HFFc6 (cell line): Measurements from ENCODE around the gene MTMR10. TPM values are rescaled to one million over a fixed set of nuclear protein-coding genes. Genes with fewer than 3 reads are reported as not detected.

Source experiments
- DNase-seq: peaks from one replicate; pipeline ENCODE4 v3.0.0-alpha.2; 2018
- H3K27ac Mint-ChIP-seq: 2 replicates; pipeline ENCODE4 v1.8.0; 2020; ENCODE audit warnings: mild to moderate bottlenecking, mixed read lengths
- H3K27me3 Mint-ChIP-seq: 2 replicates; pipeline ENCODE4 v1.8.0; 2021; ENCODE audit warnings: mild to moderate bottlenecking, moderate library complexity, mixed read lengths; ENCODE audit not compliant: insufficient read depth
- H3K36me3 Mint-ChIP-seq: 2 replicates; pipeline ENCODE4 v1.8.0; 2021; ENCODE audit warnings: low read depth, mixed read lengths
- H3K4me1 Mint-ChIP-seq: 2 replicates; pipeline ENCODE4 v1.8.0; 2020; ENCODE audit warnings: low read depth, mixed read lengths
- H3K4me3 Mint-ChIP-seq: 2 replicates; pipeline ENCODE4 v1.8.0; 2020; ENCODE audit warnings: mild to moderate bottlenecking, moderate library complexity, mixed read lengths
- H3K9me3 Mint-ChIP-seq: 2 replicates; pipeline ENCODE4 v1.8.0; 2020; ENCODE audit warnings: mild to moderate bottlenecking, mixed read lengths
- total RNA-seq, 6 experiments: library from RNA; stranded (reverse); fragmentation: NEBNext Ultra II Directional; extraction: Animal tissue kit (Norgen Biotek cat#: 25700); gene quantifications; 2 replicates in 1 of 6; 3 replicates in 5 of 6; pipeline ENCODE4 v1.2.3, GENCODE V29; 2021
- TF ChIP-seq, protein P1 (sequence below): fragments of 200-600 bp; sonication (generic); IDR thresholded peaks from 2 replicates; pipeline ENCODE4 v1.5.0; 2021; ENCODE audit warnings: antibody characterized with exemption, mild to moderate bottlenecking

Gene MTMR10
- total RNA-seq, 6 experiments from 2014 or later = 25.4 to 44.5 (median 41.5) TPM

DNA sequence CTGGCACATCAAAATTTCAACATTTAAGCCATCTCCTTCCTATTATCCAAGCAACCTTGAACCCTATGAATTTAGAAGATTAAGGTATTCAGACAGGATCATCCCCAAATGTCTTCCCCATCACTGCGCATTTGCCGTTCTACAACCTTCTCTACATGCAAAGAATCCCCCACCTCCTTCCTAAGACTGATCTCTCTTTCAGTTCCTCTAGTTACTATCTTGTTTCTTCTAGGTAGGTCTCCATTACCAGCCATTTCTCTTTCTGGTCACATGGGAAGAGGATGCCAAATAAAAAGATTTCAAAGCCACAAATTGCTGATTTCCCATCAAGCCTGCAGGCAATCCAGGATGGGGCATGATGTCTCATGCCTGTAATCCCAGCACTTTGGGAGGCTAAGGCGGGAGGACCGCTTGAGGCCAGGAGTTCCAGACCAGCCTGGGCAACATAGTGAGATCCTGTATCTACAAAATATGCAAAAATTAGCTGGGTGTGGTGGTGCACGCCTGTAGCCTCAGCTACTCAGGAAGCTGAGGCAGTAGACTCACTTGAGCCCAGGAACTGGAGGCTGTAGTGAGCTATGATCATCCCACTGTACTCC, 29.7 kb upstream of the MTMR10 start:
- TF ChIP-seq, protein P1, sequence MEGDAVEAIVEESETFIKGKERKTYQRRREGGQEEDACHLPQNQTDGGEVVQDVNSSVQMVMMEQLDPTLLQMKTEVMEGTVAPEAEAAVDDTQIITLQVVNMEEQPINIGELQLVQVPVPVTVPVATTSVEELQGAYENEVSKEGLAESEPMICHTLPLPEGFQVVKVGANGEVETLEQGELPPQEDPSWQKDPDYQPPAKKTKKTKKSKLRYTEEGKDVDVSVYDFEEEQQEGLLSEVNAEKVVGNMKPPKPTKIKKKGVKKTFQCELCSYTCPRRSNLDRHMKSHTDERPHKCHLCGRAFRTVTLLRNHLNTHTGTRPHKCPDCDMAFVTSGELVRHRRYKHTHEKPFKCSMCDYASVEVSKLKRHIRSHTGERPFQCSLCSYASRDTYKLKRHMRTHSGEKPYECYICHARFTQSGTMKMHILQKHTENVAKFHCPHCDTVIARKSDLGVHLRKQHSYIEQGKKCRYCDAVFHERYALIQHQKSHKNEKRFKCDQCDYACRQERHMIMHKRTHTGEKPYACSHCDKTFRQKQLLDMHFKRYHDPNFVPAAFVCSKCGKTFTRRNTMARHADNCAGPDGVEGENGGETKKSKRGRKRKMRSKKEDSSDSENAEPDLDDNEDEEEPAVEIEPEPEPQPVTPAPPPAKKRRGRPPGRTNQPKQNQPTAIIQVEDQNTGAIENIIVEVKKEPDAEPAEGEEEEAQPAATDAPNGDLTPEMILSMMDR = no peak
- no peaks in the 10 kb centered on the region for H3K36me3 Mint-ChIP-seq

GRCh38 chr15:31020542-31020941, 29.1 kb upstream of the MTMR10 start:
- TF ChIP-seq, protein P1 = no peak
- peaks cover 71% of the 10 kb centered on the region for H3K4me1 Mint-ChIP-seq
- H3K4me3 Mint-ChIP-seq = no peak overlapping the region
- H3K27me3 Mint-ChIP-seq = no peaks in the 10 kb centered on the region; the same call in 1 of the 2 replicates
- H3K27ac Mint-ChIP-seq = no peak overlapping the region
- no peaks in the 10 kb centered on the region for H3K9me3 Mint-ChIP-seq
- DNase-seq = no peak
- no peaks in the 10 kb centered on the region for H3K36me3 Mint-ChIP-seq

More for the DNA sequence above, 29.7 kb upstream of the MTMR10 start:
- Mint-ChIP-seq H3K27ac (no peak overlapping the region), H3K27me3 (no peaks in the 10 kb centered on the region; the same call in 1 of the 2 replicates), H3K9me3 (no peaks in the 10 kb centered on the region), H3K4me1 (peaks cover 68% of the 10 kb centered on the region), H3K4me3 (no peak overlapping the region)
- no peak for DNase-seq

- Mint-ChIP-seq H3K36me3 (no peaks in the 10 kb centered on the region), H3K27me3 (no peaks in the 10 kb centered on the region; the same call in 1 of the 2 replicates), H3K9me3 (no peaks in the 10 kb centered on the region), H3K4me3 (no peak overlapping the region), H3K4me1 (peaks cover 70% of the 10 kb centered on the region), H3K27ac (no peak overlapping the region)
- TF ChIP-seq, protein P1 = no peak
- no peak for DNase-seq
Measured at GRCh38 chr15:31019986-31020385, 28.6 kb upstream of the MTMR10 start.

DNA sequence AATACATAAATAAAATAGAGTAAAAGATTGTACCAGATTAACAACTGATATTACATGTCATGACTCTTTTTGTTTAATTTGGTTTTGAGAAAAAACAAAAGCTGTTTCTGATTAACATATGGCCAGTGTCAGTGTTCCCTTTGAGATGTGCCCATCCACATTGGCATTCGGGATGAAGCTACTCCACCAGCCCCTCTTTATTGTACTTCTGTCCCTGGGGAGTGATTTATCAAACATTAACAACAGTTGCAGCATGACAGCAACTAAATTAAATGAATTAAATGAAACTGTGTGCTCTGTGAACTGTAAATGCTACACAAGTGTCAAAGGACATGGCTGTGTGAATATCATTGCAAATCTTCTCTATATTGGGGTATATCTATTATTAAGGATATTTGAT, 25.9 kb upstream of the MTMR10 start:
- Mint-ChIP-seq H3K27me3 (no peaks in the 10 kb centered on the region; the same call in 1 of the 2 replicates), H3K9me3 (peaks cover 14% of the 10 kb centered on the region), H3K27ac (peak overlapping the region; percentile 82), H3K4me3 (no peak overlapping the region), H3K36me3 (peaks cover 15% of the 10 kb centered on the region), H3K4me1 (peaks cover 63% of the 10 kb centered on the region)
- no peak for DNase-seq
- TF ChIP-seq, protein P1 = no peak

GRCh38 chr15:31016446-31016915, 25.1 kb upstream of the MTMR10 start:
- Mint-ChIP-seq H3K27me3 (no peaks in the 10 kb centered on the region; the same call in 1 of the 2 replicates), H3K4me1 (peaks cover 63% of the 10 kb centered on the region), H3K4me3 (peak overlapping the region; percentile 12), H3K36me3 (peaks cover 20% of the 10 kb centered on the region), H3K27ac (peak overlapping the region; percentile 82), H3K9me3 (peaks cover 19% of the 10 kb centered on the region)
- peak; percentile 91 for DNase-seq
- TF ChIP-seq, protein P1 = no peak
